Measurements from ENCODE around the gene DNAJC21.

DNAJC21 gene

GRCh38 chr5:34929134-34929719 lies at the start of gene DNAJC21:
Gene DNAJC21 (plus strand): TSS chr5:34929559. CDS start chr5:34929820, 261 bp downstream.
- peak within 1 kb of the TSS; percentile 86 for H3K4me3 ChIP-seq (ENCODE audit: low read length)
- TF ChIP-seq ZNF274 (IDR thresholded peaks at IDR 0.05; ENCODE audit: low read depth, low read length): no peak

DNA sequence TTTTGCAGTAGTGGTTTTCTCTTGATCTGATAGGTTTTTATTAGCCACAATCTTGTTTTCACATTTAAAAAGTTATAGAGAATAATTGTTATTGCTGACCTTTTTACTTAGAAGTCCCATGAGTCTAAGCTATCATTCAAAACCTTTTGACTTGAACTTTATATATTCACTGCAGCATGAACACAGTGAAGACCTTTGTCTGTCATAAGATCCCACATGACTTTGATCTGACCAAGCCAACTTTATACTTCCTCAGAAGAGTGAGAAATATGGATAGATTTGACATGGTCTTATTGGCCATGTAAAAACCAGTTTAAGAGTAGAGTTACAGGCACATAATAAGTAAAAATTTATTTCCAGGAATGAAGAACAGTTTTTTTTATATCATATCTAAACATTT lies 48.1 kb upstream of the DNAJC21 start:
- no peak overlapping the region for H3K4me3 ChIP-seq (ENCODE audit: low read length)
- TF ChIP-seq ZNF274 (IDR thresholded peaks at IDR 0.05; ENCODE audit: low read depth, low read length): no peak

DNA sequence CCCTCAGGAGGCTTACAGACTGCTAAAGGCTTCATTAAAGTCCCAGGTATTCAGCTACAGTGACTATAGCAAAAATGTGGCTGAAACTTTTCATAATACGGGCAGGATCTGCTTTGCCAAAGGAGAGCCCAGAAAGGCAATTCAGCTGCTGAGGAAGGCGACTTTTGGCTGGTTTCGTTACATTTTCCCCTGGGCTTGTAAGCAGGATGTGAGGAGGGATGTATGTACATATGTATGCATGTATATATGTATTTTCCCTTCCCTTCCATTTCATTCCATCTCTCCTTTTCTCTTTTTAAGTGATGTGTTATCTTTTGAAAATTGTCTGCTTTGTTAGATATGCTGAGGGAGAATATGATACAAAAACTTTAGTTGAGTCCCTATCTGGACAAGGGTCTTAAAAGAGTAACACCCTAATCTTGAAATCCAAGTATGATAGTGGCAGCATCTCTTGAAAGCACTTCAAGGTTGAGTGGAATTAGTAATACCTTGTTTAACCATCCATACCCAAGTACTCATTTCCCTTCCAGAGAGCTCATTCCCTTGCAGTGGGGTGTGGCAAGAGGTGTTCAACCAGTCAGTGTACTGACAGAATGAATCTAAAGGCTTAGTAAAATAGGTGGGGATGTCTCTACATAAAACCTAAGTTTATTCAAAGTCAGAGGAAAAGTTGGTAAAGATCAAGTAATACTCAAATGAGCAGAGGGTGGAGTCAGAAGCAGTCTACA lies 42.8 kb upstream of the DNAJC21 start:
- TF ChIP-seq ZNF274 (IDR thresholded peaks at IDR 0.05; ENCODE audit: low read depth, low read length): no peak

DNA sequence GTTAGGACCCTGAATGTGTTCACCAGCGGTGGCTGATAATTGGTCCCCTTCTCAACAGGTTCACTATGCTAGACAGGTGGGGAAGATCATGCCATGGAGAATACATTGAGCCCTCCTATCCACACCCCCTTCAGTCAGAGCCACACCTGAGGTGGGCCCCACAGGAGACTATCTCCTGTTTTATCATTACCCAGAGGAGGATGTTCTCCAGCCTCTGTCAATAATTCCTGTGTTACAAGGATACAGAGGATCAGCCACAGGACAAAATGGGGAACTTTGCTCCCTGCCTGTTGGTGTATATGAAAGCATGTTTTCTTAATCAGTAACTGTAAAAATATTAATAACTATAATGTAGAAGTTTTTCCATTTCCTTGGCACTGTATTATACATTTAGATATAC lies 40.0 kb upstream of the DNAJC21 start:
- TF ChIP-seq ZNF274 (IDR thresholded peaks at IDR 0.05; ENCODE audit: low read depth, low read length): no peak

More for the DNA sequence above, 42.8 kb upstream of the DNAJC21 start:
- H3K4me3 ChIP-seq (ENCODE audit: low read length): no peak overlapping the region

GRCh38 chr5:34891981-34892380 lies 37.4 kb upstream of the DNAJC21 start:
- no peak for TF ChIP-seq ZNF274 (IDR thresholded peaks at IDR 0.05; ENCODE audit: low read depth, low read length)
- H3K4me3 ChIP-seq (ENCODE audit: low read length): no peak overlapping the region

More for the DNA sequence above, 40.0 kb upstream of the DNAJC21 start:
- H3K4me3 ChIP-seq (ENCODE audit: low read length): no peak overlapping the region

GRCh38 chr5:34892414-34892813 lies 36.9 kb upstream of the DNAJC21 start:
- no peak overlapping the region for H3K4me3 ChIP-seq (ENCODE audit: low read length)
- TF ChIP-seq ZNF274 (IDR thresholded peaks at IDR 0.05; ENCODE audit: low read depth, low read length): no peak

DNA sequence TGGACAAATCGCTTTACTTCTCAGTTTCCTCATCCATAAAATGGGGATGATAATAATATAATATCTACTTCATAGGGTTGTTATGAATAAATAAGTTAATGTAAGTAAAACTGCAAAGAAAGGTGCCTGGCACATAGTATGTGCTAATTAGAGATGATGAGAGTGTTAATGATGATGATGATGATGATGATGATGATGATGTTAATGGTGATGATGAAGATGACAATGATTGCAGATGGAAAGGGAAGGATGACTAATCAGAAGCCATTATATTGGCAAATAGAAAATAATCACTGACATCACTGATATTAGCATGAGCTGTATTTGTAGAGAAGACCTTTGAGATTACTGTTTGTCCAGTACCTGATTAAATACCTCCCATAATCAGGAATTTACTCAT lies 34.6 kb upstream of the DNAJC21 start:
- TF ChIP-seq ZNF274 (IDR thresholded peaks at IDR 0.05; ENCODE audit: low read depth, low read length): no peak

DNA sequence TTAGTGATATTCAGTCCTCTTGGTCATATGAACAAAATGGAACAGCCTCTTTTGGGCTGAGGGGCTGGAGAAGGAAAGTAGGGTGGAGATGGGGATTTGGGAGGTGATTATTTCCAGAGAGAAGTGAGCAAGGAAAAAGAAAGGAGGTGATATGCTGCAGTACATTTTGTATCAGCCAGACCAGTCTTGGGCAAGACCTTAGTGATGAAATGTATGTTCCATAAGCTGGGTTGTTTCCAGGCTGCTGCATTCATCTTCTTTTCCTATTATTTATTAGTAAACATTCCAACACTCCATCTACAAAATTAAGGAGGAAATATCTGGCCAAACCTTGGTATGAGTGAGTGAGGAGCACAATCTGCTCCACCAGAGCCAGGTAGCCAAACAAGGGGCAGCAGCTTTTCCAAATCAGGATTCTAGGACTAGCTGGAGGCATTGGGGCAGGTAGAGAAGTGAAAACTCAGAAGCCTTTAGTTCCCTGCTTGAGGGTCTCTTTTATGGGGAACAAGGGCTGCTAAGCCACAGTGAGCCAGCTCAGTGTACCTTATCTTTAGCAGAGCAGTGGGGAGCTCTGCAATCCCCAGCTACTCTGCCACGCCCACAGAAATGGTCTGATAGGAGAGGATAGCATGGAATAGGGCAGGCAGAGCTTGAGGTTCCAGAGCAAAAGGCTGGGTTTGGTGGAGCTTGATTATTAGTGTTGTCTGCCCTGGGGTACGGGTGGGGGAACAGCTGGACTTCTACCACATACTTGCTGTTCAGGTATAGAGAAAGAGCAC lies 33.5 kb upstream of the DNAJC21 start:
- no peak overlapping the region for H3K4me3 ChIP-seq (ENCODE audit: low read length)
- no peak for TF ChIP-seq ZNF274 (IDR thresholded peaks at IDR 0.05; ENCODE audit: low read depth, low read length)

More for the DNA sequence above, 34.6 kb upstream of the DNAJC21 start:
- no peak overlapping the region for H3K4me3 ChIP-seq (ENCODE audit: low read length)

GRCh38 chr5:34897646-34898045 lies 31.7 kb upstream of the DNAJC21 start:
- H3K4me3 ChIP-seq (ENCODE audit: low read length): no peak overlapping the region
- TF ChIP-seq ZNF274 (IDR thresholded peaks at IDR 0.05; ENCODE audit: low read depth, low read length): no peak

DNA sequence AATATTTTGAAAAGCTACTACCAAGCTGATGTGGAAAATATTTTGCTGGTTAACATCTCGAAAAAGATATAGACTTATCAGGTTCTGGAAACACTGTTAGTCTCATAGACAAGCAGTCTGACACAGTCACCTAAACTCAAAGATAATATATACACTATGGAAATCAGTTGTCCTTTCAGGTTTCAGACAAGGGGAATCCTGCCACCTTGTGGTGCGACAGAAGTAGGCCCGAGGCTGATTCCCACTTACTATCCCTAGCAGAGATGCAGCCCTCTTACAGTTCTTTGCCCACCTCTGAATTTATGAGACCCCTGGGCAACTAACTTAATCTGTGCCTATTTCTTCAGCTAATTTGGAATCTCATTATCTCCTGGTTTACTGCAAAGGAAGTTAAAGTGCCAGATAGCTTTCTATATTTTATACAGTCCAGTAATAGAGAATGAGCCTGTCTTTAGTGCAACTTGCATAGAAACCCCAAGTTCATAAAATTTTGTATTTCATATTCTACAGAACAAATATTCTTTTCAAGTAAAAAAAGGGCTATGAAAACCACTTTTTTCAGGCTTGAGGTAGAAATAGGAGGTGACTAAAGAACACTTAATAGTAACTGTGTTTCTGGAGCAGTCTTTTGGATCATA lies 31.0 kb upstream of the DNAJC21 start:
- no peak overlapping the region for H3K4me3 ChIP-seq (ENCODE audit: low read length)
- no peak for TF ChIP-seq ZNF274 (IDR thresholded peaks at IDR 0.05; ENCODE audit: low read depth, low read length)

GRCh38 chr5:34899066-34899465 lies 30.3 kb upstream of the DNAJC21 start:
- H3K4me3 ChIP-seq (ENCODE audit: low read length): no peak overlapping the region
- TF ChIP-seq ZNF274 (IDR thresholded peaks at IDR 0.05; ENCODE audit: low read depth, low read length): no peak

GRCh38 chr5:34900652-34901051 lies 28.7 kb upstream of the DNAJC21 start:
- TF ChIP-seq ZNF274 (IDR thresholded peaks at IDR 0.05; ENCODE audit: low read depth, low read length): no peak
- H3K4me3 ChIP-seq (ENCODE audit: low read length): no peak overlapping the region

DNA sequence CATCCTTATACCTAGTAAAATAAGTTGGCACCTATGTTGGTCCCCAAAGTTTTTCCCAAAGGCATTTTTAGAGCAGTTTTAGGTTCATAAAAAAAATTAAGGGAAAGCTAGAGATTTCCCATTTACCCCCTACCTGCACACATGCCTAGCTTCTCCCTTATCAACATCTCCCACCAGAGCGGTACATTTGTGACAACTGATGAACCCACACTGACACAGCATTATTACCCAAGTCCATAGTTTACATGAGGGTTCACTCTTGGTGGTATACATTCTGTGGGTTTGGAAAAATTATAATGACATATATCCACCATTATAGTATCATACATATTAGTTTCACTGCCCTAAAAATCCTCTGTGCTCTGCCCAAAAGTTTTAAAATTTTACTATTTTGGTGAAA lies 26.1 kb upstream of the DNAJC21 start:
- H3K4me3 ChIP-seq (ENCODE audit: low read length): no peak overlapping the region
- TF ChIP-seq ZNF274 (IDR thresholded peaks at IDR 0.05; ENCODE audit: low read depth, low read length): no peak

GRCh38 chr5:34905564-34905963 lies 23.8 kb upstream of the DNAJC21 start:
- H3K4me3 ChIP-seq (ENCODE audit: low read length): no peak overlapping the region
- TF ChIP-seq ZNF274 (IDR thresholded peaks at IDR 0.05; ENCODE audit: low read depth, low read length): no peak
